Mesothelial cell of epicardium (in vitro differentiated cells): ENCODE measurements around the gene ABR. TPM values are rescaled to one million over a fixed set of nuclear protein-coding genes. Genes with fewer than 3 reads are reported as not detected.
"Not testable (repeated sequence)": the region's sequence is repeated elsewhere in the genome, so short reads cannot be mapped to it uniquely, and the experiment has no call there.

Experiments
- DNase-seq, 2 experiments: peaks; one replicate each; pipeline ENCODE4 v3.0.0; 2021; ENCODE audit warnings: low spot score in 2 of 2; ENCODE audit not compliant: unreplicated experiment in 2 of 2
- H3K27ac Mint-ChIP-seq: 2 replicates; pipeline ENCODE4 v1.8.0; 2021; ENCODE audit warnings: mixed read lengths
- H3K27me3 Mint-ChIP-seq: 2 replicates; pipeline ENCODE4 v1.8.0; 2021; ENCODE audit warnings: low read depth, mixed read lengths
- H3K36me3 Mint-ChIP-seq: 2 replicates; pipeline ENCODE4 v1.8.0; 2021; ENCODE audit warnings: mixed read lengths
- H3K4me1 Mint-ChIP-seq: 2 replicates; pipeline ENCODE4 v1.8.0; 2021; ENCODE audit warnings: mixed read lengths
- H3K4me3 Mint-ChIP-seq: 2 replicates; pipeline ENCODE4 v1.8.0; 2021; ENCODE audit warnings: mild to moderate bottlenecking, moderate library complexity, mixed read lengths
- H3K9me3 Mint-ChIP-seq: 2 replicates; pipeline ENCODE4 v1.8.0; 2021; ENCODE audit warnings: mixed read lengths
- total RNA-seq: library from RNA; stranded (reverse); gene quantifications from 3 replicates; pipeline ENCODE4 v1.2.1, GENCODE V29; 2021
- TF ChIP-seq, protein P1 (sequence below): fragments of 200-600 bp; sonication (generic); IDR thresholded peaks from one replicate; pipeline ENCODE4 v1.5.0; 2021; ENCODE audit warnings: antibody characterized with exemption; ENCODE audit not compliant: unreplicated experiment

ABR gene
- total RNA-seq, 1 donor from 2014 or later = 70.1 TPM

DNA sequence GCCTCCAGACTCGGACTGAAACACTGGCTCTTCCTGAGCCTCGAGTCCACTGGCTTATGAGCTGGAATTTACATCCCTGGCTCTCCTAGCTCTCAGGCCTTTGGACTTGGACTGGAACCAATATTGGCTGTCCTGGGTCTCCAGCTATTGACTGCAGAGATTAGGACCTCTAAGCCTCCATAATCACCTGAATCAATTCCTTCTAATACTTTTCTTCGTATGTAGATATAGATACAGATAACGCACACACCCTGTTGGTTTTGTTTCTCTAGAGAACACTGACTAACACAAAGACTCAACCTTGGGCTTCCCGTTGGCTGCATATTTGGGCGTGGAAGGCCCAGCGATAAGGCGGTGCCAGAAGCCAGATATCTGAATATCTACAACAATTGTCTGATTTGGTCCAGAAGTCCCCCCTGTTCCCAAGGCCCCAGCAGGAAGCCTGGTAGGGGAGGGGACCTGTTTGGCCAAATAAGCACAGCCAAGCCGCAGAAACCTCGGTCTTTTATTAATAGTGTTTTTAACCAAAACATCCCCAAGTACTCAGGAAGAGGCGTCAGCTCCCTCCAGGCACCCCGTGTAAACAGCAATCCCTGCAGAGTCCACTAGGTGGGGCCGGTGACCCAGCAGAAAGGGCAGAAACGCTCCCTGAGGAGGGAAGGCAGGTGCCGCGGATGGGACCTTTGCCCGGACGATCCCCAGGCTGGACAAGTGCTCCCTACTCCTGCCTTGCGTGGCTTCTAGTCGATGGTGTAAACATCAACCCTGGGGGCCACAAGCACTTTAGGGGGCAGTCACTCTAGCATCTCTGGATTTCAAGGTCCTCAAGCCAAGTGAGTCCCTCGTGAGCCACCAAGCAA, 57.0 kb downstream of the ABR start:
- Mint-ChIP-seq H3K27me3 (no peaks in the 10 kb centered on the region), H3K9me3 (no peaks in the 10 kb centered on the region), H3K27ac (no peak overlapping the region), H3K4me3 (no peak overlapping the region), H3K4me1 (no peaks in the 10 kb centered on the region), H3K36me3 (peaks cover 6% of the 10 kb centered on the region)
- peak in 1 of 2 experiments; percentile 87 for DNase-seq
- TF ChIP-seq, protein P1, sequence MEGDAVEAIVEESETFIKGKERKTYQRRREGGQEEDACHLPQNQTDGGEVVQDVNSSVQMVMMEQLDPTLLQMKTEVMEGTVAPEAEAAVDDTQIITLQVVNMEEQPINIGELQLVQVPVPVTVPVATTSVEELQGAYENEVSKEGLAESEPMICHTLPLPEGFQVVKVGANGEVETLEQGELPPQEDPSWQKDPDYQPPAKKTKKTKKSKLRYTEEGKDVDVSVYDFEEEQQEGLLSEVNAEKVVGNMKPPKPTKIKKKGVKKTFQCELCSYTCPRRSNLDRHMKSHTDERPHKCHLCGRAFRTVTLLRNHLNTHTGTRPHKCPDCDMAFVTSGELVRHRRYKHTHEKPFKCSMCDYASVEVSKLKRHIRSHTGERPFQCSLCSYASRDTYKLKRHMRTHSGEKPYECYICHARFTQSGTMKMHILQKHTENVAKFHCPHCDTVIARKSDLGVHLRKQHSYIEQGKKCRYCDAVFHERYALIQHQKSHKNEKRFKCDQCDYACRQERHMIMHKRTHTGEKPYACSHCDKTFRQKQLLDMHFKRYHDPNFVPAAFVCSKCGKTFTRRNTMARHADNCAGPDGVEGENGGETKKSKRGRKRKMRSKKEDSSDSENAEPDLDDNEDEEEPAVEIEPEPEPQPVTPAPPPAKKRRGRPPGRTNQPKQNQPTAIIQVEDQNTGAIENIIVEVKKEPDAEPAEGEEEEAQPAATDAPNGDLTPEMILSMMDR = peak; percentile 83

DNA sequence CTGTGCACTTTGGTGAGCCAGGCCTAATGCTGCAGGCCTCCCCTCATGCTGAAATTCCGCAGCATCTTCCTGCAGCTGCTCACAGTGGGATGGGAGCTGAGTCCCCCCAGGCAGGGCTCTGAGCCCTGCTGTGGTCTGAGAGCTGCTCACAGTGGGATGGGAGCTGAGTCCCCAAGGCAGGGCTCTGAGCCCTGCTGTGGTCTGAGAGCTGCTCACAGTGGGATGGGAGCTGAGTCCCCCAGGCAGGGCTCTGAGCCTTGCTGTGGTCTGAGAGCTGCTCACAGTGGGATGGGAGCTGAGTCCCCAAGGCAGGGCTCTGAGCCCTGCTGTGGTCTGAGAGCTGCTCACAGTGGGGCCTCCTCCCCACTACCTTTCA, 58.4 kb downstream of the ABR start:
- DNase-seq, H3K9me3 Mint-ChIP-seq, H3K27me3 Mint-ChIP-seq, H3K36me3 Mint-ChIP-seq, H3K27ac Mint-ChIP-seq, H3K4me1 Mint-ChIP-seq, H3K4me3 Mint-ChIP-seq: not testable (repeated sequence)

DNA sequence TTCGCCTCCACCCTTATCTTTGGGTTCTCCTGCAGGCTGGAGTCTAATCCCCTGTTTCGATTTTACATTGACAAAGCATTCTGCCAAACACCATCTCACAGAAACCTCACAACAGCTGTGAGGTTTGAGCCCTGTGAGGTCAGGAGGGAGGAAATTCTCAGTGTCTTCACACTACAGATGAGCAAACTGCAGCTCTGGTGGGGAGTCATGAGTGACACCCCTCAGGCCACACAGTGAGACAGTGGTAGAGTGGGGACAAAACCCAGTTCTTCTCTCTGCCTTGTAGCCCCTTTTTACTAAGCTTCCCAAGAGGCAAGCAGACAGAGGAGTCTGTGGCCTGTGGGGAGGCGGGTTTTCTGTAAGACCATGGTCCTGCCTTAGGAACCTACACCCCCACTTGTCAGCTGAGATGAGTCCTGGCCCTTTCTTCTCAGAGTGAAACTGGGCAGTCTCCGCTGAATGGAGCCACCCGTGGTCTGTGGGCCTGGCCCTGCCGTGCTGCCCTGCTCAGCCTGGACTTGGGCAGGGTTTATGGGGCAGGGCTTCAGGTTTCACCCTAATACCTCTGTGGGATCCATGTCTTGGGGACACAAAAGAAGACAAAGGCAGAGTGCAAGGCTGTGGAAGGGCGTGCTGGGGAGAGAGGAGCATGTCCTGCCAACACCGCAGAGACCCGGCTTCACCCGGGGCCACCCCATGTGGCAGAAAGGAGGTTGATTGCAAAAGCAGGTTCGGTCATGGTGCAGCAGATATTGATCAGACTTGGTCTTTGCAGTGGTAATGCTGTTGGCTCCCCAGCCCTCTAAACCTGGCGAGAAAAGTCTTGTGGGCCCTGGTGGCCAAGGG, 59.0 kb downstream of the ABR start:
- no peaks in the 10 kb centered on the region for H3K9me3 Mint-ChIP-seq
- no peak overlapping the region for H3K4me3 Mint-ChIP-seq
- no peak overlapping the region for H3K27ac Mint-ChIP-seq
- no peak for DNase-seq
- H3K4me1 Mint-ChIP-seq = no peaks in the 10 kb centered on the region
- no peaks in the 10 kb centered on the region for H3K27me3 Mint-ChIP-seq
- H3K36me3 Mint-ChIP-seq = peaks cover 6% of the 10 kb centered on the region
- TF ChIP-seq, protein P1 = no peak

DNA sequence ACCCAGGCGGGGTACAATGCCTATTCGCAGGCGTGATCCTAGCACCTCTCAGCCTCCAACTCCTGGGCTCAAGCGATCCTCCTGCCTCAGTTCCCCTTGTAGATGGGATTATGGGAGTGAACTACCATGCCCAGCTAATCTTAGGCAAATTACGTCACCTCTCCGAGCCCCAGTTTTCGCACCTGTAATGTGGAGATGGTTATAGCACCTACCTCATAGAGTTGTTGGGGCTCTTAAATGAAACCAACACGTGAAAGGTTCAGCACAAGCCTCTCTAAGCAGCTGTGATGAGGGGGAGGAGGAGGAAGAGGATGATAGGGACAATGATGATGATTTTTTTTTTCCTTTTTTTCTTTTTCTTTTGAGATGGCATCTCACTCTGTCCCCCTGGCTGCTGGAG, 59.9 kb downstream of the ABR start:
- H3K27me3 Mint-ChIP-seq = no peaks in the 10 kb centered on the region
- TF ChIP-seq, protein P1 = no peak
- peaks cover 6% of the 10 kb centered on the region for H3K4me1 Mint-ChIP-seq
- no peak overlapping the region for H3K27ac Mint-ChIP-seq
- no peaks in the 10 kb centered on the region for H3K9me3 Mint-ChIP-seq
- no peak overlapping the region for H3K4me3 Mint-ChIP-seq
- DNase-seq = no peak
- peaks cover 6% of the 10 kb centered on the region for H3K36me3 Mint-ChIP-seq

DNA sequence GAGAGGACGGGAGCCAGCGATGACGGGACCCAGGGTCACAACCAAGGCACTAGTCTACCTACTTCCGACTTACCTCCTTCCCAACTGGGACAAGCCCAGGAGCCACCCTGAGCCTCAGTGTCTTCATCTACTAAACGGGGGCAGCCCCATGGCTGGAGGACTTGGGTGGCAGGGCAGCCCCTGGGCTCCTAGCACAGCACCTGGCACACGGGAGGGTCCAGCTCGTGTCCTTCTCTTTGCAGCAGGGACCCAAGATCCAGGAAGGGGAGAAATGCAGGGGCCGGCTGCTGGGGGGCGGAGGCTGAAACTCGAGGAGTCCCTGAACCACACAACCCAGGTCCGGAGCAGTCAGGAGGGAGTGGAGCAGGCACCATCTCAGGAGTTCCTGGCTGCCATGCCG, 63.2 kb downstream of the ABR start:
- TF ChIP-seq, protein P1 = no peak
- Mint-ChIP-seq H3K4me1 (peaks cover 15% of the 10 kb centered on the region), H3K4me3 (no peak overlapping the region), H3K36me3 (peaks cover 2% of the 10 kb centered on the region), H3K27me3 (no peaks in the 10 kb centered on the region), H3K9me3 (no peaks in the 10 kb centered on the region), H3K27ac (no peak overlapping the region)
- no peak for DNase-seq

GRCh38 chr17:1112875-1113274, 66.9 kb downstream of the ABR start:
- Mint-ChIP-seq H3K4me1 (peaks cover 38% of the 10 kb centered on the region), H3K27ac (no peak overlapping the region), H3K4me3 (no peak overlapping the region), H3K27me3 (no peaks in the 10 kb centered on the region), H3K9me3 (no peaks in the 10 kb centered on the region), H3K36me3 (no peaks in the 10 kb centered on the region)
- TF ChIP-seq, protein P1 = no peak
- no peak for DNase-seq
